Kidney capillary endothelial cell (primary cell): ENCODE measurements around the gene ZNF177.
"Not testable (repeated sequence)": the region's sequence is repeated elsewhere in the genome, so short reads cannot be mapped to it uniquely, and the experiment has no call there.

ENCODE experiments used
- DNase-seq: peaks from one replicate; pipeline ENCODE4 v3.0.0-alpha.2; 2018; ENCODE audit warnings: low spot score

The ZNF177 gene

GRCh38 chr19:9362905-9363304 lies at the start of gene ZNF177:
TSS of gene ZNF177 (plus strand) at chr19:9363013. CDS start at chr19:9378312, 15,299 bp downstream.
- no peak for DNase-seq

GRCh38 chr19:9313756-9314155 lies 49.1 kb upstream of the ZNF177 start:
- DNase-seq, result no peak

GRCh38 chr19:9321338-9321737 lies 41.5 kb upstream of the ZNF177 start:
- DNase-seq, result no peak

- DNase-seq, result not testable (repeated sequence)
Observed at GRCh38 chr19:9321756-9322155, 41.1 kb upstream of the ZNF177 start.

GRCh38 chr19:9322201-9322600 lies 40.6 kb upstream of the ZNF177 start:
- DNase-seq, result not testable (repeated sequence)

GRCh38 chr19:9323557-9323918 lies 39.3 kb upstream of the ZNF177 start:
- peak; percentile 61 for DNase-seq

- peak; percentile 89 for DNase-seq
Observed at GRCh38 chr19:9323919-9324583, 38.8 kb upstream of the ZNF177 start, which contains the start of gene ZNF559. TSS of gene ZNF559 (plus strand) at chr19:9324179. CDS start at chr19:9338550, 14,371 bp downstream.

- DNase-seq, result no peak
Observed at GRCh38 chr19:9324584-9324962, 38.2 kb upstream of the ZNF177 start.

GRCh38 chr19:9329999-9330398 lies 32.8 kb upstream of the ZNF177 start:
- no peak for DNase-seq

- no peak for DNase-seq
Observed at GRCh38 chr19:9342610-9343304, 20.1 kb upstream of the ZNF177 start.

GRCh38 chr19:9345005-9345404 lies 17.8 kb upstream of the ZNF177 start:
- DNase-seq, result no peak

GRCh38 chr19:9348253-9348652 lies 14.6 kb upstream of the ZNF177 start:
- no peak for DNase-seq

GRCh38 chr19:9348671-9349070 lies 14.1 kb upstream of the ZNF177 start:
- no peak for DNase-seq

- DNase-seq, result no peak
Observed at GRCh38 chr19:9352505-9352904, 10.3 kb upstream of the ZNF177 start.

GRCh38 chr19:9353011-9353410 lies 9.8 kb upstream of the ZNF177 start:
- DNase-seq, result no peak

- DNase-seq, result no peak
Observed at GRCh38 chr19:9354651-9355050, 8.2 kb upstream of the ZNF177 start.

GRCh38 chr19:9370738-9371619 lies 8.2 kb downstream of the ZNF177 start:
- DNase-seq, result no peak

GRCh38 chr19:9381361-9381785 lies 18.6 kb downstream of the ZNF177 start:
- DNase-seq, result no peak

GRCh38 chr19:9406798-9407352 lies 44.1 kb downstream of the ZNF177 start:
- DNase-seq, result peak; percentile 1

GRCh38 chr19:9407827-9408226 lies 45.0 kb downstream of the ZNF177 start:
- DNase-seq, result no peak

- no peak for DNase-seq
Observed at GRCh38 chr19:9413240-9413954, 50.6 kb downstream of the ZNF177 start.

- DNase-seq, result no peak
Observed at GRCh38 chr19:9427941-9428340, 65.1 kb downstream of the ZNF177 start.
